DND-41 (cell line): ENCODE data around the gene NAV1.

Experiments used
- ATAC-seq: fragments of 200-7000 bp; cut with Tn5 transposase; 3 replicates; pipeline ENCODE4 v1.9.1; 2021; ENCODE audit warnings: low read depth; ENCODE audit not compliant: insufficient read depth
- DNase-seq: peaks from one replicate; pipeline ENCODE4 v3.0.0-alpha.2; 2020
- H2AFZ ChIP-seq: 2 replicates; pipeline ENCODE4 v1.6.0; 2012; ENCODE audit warnings: low read depth, low read length
- H3K27ac ChIP-seq: 2 replicates; pipeline ENCODE4 v1.5.1; 2012; ENCODE audit warnings: low read length, inconsistent platforms
- H3K27me3 ChIP-seq: fragments of 200-600 bp; sonication (generic); 2 replicates; pipeline ENCODE4 v1.6.0; 2012; ENCODE audit warnings: low read length, mild to moderate bottlenecking, inconsistent platforms; ENCODE audit not compliant: insufficient read depth, poor library complexity
- H3K36me3 ChIP-seq: 2 replicates; pipeline ENCODE4 v1.5.1; 2012; ENCODE audit warnings: low read length, inconsistent platforms; ENCODE audit not compliant: insufficient read depth
- H3K4me1 ChIP-seq: 2 replicates; pipeline ENCODE4 v1.5.1; 2012; ENCODE audit warnings: mild to moderate bottlenecking, low read length; ENCODE audit not compliant: insufficient read depth
- H3K4me2 ChIP-seq: 2 replicates; pipeline ENCODE4 v1.6.0; 2012; ENCODE audit warnings: mild to moderate bottlenecking, moderate library complexity, low read length, inconsistent platforms; ENCODE audit not compliant: insufficient read depth
- H3K4me3 ChIP-seq, 2 experiments: fragments of 200-600 bp in 1 of 2; shearing (Covaris generic) in 1 of 2; 2 replicates each; pipeline ENCODE4 v1.5.1; 2012 to 2016; ENCODE audit warnings: inconsistent platforms in 2 of 2, low read length in 2 of 2, mild to moderate bottlenecking in 2 of 2, low read depth in 1 of 2, moderate library complexity in 1 of 2
- H3K79me2 ChIP-seq: 2 replicates; pipeline ENCODE4 v1.6.0; 2012; ENCODE audit warnings: low read length, inconsistent platforms; ENCODE audit not compliant: insufficient read depth
- H3K9ac ChIP-seq: 2 replicates; pipeline ENCODE4 v1.6.0; 2012; ENCODE audit warnings: low read depth, mild to moderate bottlenecking, inconsistent platforms, low read length, moderate library complexity
- H3K9me3 ChIP-seq: 2 replicates; pipeline ENCODE4 v1.5.1; 2012; ENCODE audit warnings: low read length, moderate library complexity, mild to moderate bottlenecking, inconsistent platforms; ENCODE audit not compliant: insufficient read depth, severe bottlenecking
- H4K20me1 ChIP-seq: 2 replicates; pipeline ENCODE4 v1.6.0; 2012; ENCODE audit warnings: low read length; ENCODE audit not compliant: insufficient read depth
- CTCF ChIP-seq: IDR thresholded peaks from 2 replicates; pipeline ENCODE4 v1.5.1; 2012; ENCODE audit warnings: borderline replicate concordance, low read length, moderate library complexity, mild to moderate bottlenecking; ENCODE audit not compliant: poor library complexity, severe bottlenecking; ENCODE audit errors: extremely low read depth
- EZH2 ChIP-seq: IDR thresholded peaks from 3 replicates; pipeline ENCODE4 v1.6.1; 2012; ENCODE audit warnings: borderline replicate concordance, low read depth, mild to moderate bottlenecking, moderate library complexity, low read length, inconsistent platforms; ENCODE audit not compliant: severe bottlenecking

Gene NAV1

GRCh38 chr1:201509601-201510374, 29.1 kb upstream of the NAV1 start:
- Histone ChIP-seq H3K27me3 (no peaks in the 10 kb centered on the region), H3K4me2 (no peak overlapping the region), H3K79me2 (peaks cover 25% of the 10 kb centered on the region), H3K4me3 (no peak overlapping the region), H3K9ac (no peak overlapping the region), H3K27ac (no peak overlapping the region), H2AFZ (no peak overlapping the region), H3K9me3 (no peaks in the 10 kb centered on the region), H3K4me1 (peaks cover 28% of the 10 kb centered on the region), H4K20me1 (0 out of 2 replicates have a peak, but pooled peaks cover 3% of the 10 kb centered on the region), H3K36me3 (no peaks in the 10 kb centered on the region)
- ATAC-seq (no peak), DNase-seq (no peak)
- TF ChIP-seq EZH2 (no peak), CTCF (no peak)

GRCh38 chr1:201510734-201511133, 28.2 kb upstream of the NAV1 start:
- Histone ChIP-seq H3K9ac (no peak overlapping the region), H3K4me2 (no peak overlapping the region), H4K20me1 (0 out of 2 replicates have a peak, but pooled peaks cover 3% of the 10 kb centered on the region), H2AFZ (no peak overlapping the region), H3K36me3 (no peaks in the 10 kb centered on the region), H3K4me1 (peaks cover 19% of the 10 kb centered on the region), H3K27me3 (no peaks in the 10 kb centered on the region), H3K27ac (no peak overlapping the region), H3K9me3 (no peaks in the 10 kb centered on the region), H3K79me2 (peaks cover 16% of the 10 kb centered on the region), H3K4me3 (no peak overlapping the region)
- TF ChIP-seq CTCF (no peak), EZH2 (no peak)
- no peak for DNase-seq
- no peak for ATAC-seq

GRCh38 chr1:201511396-201511940, 27.5 kb upstream of the NAV1 start:
- no peak for DNase-seq
- no peaks in the 10 kb centered on the region for H3K27me3 ChIP-seq
- no peak overlapping the region for H3K4me3 ChIP-seq
- H3K36me3 ChIP-seq = no peaks in the 10 kb centered on the region
- H3K4me1 ChIP-seq = peaks cover 11% of the 10 kb centered on the region
- no peak for ATAC-seq
- 0 out of 2 replicates have a peak, but pooled peaks cover 3% of the 10 kb centered on the region for H4K20me1 ChIP-seq
- TF ChIP-seq CTCF (no peak), EZH2 (no peak)
- H3K79me2 ChIP-seq = peaks cover 9% of the 10 kb centered on the region; the same call in 1 of the 2 replicates
- no peak overlapping the region for H3K9ac ChIP-seq
- H3K27ac ChIP-seq = no peak overlapping the region
- no peaks in the 10 kb centered on the region for H3K9me3 ChIP-seq
- no peak overlapping the region for H3K4me2 ChIP-seq
- no peak overlapping the region for H2AFZ ChIP-seq
